ENCODE data around the gene FRY. TPM values are rescaled to one million over a fixed set of nuclear protein-coding genes. Genes with fewer than 3 reads are reported as not detected.
A peak's percentile ranks its signal among the peaks of the same experiment; 100 is the strongest.

Gene FRY
- total RNA-seq, 1 donor from 2014 or later = 5.4 TPM

- H3K36me3 Mint-ChIP-seq (ENCODE audit: low read depth) = peaks cover 3% of the 10 kb centered on the region
- peak overlapping the region; percentile 86 for H3K27ac Mint-ChIP-seq (ENCODE audit: unreplicated experiment)
- no peak for DNase-seq (ENCODE audit: low read depth, low spot score)
- H3K4me1 Mint-ChIP-seq = no peaks in the 10 kb centered on the region
- no peak for TF ChIP-seq CTCF (conservative IDR thresholded peaks at IDR 0.05)
- no peaks in the 10 kb centered on the region for H3K27me3 Mint-ChIP-seq (ENCODE audit: low read depth)
- H3K9me3 Mint-ChIP-seq = peaks cover 5% of the 10 kb centered on the region
- no peak overlapping the region for H3K4me3 Mint-ChIP-seq
Measured at GRCh38 chr13:32067149-32067961, 35.8 kb downstream of the FRY start.

- TF ChIP-seq CTCF (conservative IDR thresholded peaks at IDR 0.05) = no peak
- Mint-ChIP-seq H3K36me3 (ENCODE audit: low read depth) (peaks cover 3% of the 10 kb centered on the region), H3K27me3 (ENCODE audit: low read depth) (no peaks in the 10 kb centered on the region), H3K4me1 (no peaks in the 10 kb centered on the region), H3K9me3 (peaks cover 5% of the 10 kb centered on the region), H3K4me3 (no peak overlapping the region), H3K27ac (ENCODE audit: unreplicated experiment) (no peak overlapping the region)
- no peak for DNase-seq (ENCODE audit: low read depth, low spot score)
Measured at GRCh38 chr13:32068255-32068654, 36.7 kb downstream of the FRY start.

- no peak overlapping the region for H3K27ac Mint-ChIP-seq (ENCODE audit: unreplicated experiment)
- H3K4me1 Mint-ChIP-seq = no peaks in the 10 kb centered on the region
- no peak for TF ChIP-seq CTCF (conservative IDR thresholded peaks at IDR 0.05)
- DNase-seq (ENCODE audit: low read depth, low spot score) = no peak
- H3K9me3 Mint-ChIP-seq = peaks cover 5% of the 10 kb centered on the region
- peaks cover 3% of the 10 kb centered on the region for H3K36me3 Mint-ChIP-seq (ENCODE audit: low read depth)
- H3K4me3 Mint-ChIP-seq = no peak overlapping the region
- H3K27me3 Mint-ChIP-seq (ENCODE audit: low read depth) = no peaks in the 10 kb centered on the region
Measured at GRCh38 chr13:32073180-32073864, 41.7 kb downstream of the FRY start.

- Mint-ChIP-seq H3K27ac (ENCODE audit: unreplicated experiment) (no peak overlapping the region), H3K9me3 (peaks cover 5% of the 10 kb centered on the region), H3K36me3 (ENCODE audit: low read depth) (peaks cover under 1% of the 10 kb centered on the region), H3K4me1 (peaks cover 3% of the 10 kb centered on the region), H3K4me3 (no peak overlapping the region), H3K27me3 (ENCODE audit: low read depth) (no peaks in the 10 kb centered on the region)
- DNase-seq (ENCODE audit: low read depth, low spot score) = no peak
- TF ChIP-seq CTCF (conservative IDR thresholded peaks at IDR 0.05) = no peak
Measured at GRCh38 chr13:32075170-32075851, 43.7 kb downstream of the FRY start.

GRCh38 chr13:32079587-32079986 is 48.0 kb downstream of the FRY start:
- Mint-ChIP-seq H3K36me3 (ENCODE audit: low read depth) (no peaks in the 10 kb centered on the region), H3K9me3 (no peaks in the 10 kb centered on the region), H3K4me3 (no peak overlapping the region), H3K4me1 (peaks cover 13% of the 10 kb centered on the region), H3K27me3 (ENCODE audit: low read depth) (no peaks in the 10 kb centered on the region), H3K27ac (ENCODE audit: unreplicated experiment) (no peak overlapping the region)
- no peak for DNase-seq (ENCODE audit: low read depth, low spot score)
- TF ChIP-seq CTCF (conservative IDR thresholded peaks at IDR 0.05) = no peak

Measured in neural crest cell (in vitro differentiated cells).